ENCODE measurements around the gene GPANK1. TPM values are rescaled to one million over a fixed set of nuclear protein-coding genes. Genes with fewer than 3 reads are reported as not detected.
A peak's percentile ranks its signal among the peaks of the same experiment; 100 is the strongest.

GPANK1 gene
- total and polyA plus RNA-seq, 9 of the 15 experiments (the other 6 are each of a cell fraction or from before 2014, with no cell fraction given): 32.2 to 111 (median 46.3) TPM

DNA sequence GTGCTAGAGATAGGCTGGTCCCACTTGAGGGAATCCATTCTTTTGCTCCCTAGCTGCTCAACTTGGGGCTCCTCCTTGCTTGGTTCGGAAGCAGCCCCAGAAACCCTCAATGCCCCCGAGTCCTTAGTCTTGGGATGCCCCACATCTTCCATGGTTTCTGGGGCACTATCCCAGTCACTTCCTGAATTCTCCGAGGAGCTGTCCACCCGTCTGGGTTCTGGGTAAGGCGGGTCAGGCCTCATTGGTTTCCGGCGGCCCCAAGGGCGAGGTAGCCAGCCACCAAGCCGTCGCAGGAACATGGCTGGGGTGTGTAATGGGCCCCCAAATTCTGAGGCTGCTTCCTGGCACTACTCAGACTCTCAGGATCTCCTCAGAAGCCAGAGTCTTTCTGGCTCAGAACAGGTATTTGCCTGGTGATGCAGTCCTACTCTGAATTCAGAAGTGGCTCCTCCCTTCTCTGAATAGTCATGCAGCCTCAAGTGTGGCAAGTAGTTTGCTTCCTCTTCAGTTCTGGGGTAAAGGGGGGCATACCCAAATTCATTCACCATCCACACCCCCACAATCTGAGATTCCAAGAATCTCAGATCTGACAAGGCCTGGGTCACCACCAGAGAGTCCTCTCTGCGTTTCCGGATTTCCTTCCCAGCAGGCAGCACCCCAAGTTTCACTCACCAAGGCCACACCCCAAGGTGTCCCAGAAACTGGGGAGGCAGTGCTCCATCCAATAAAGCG is 5.0 kb downstream of the GPANK1 start (continued):
- no peak for TF ChIP-seq SREBF1 (IDR thresholded peaks at IDR 0.05; ENCODE audit: borderline replicate concordance, low read depth, low read length)
- no peak for TF ChIP-seq TEAD2 (tag; IDR thresholded peaks at IDR 0.05)
- TF ChIP-seq HDAC2 (IDR thresholded peaks at IDR 0.05): peak; percentile 71
- TF ChIP-seq SRSF7 (optimal IDR thresholded peaks at IDR 0.05; ENCODE audit: low read depth, low read length): no peak
- TF ChIP-seq, protein P1, sequence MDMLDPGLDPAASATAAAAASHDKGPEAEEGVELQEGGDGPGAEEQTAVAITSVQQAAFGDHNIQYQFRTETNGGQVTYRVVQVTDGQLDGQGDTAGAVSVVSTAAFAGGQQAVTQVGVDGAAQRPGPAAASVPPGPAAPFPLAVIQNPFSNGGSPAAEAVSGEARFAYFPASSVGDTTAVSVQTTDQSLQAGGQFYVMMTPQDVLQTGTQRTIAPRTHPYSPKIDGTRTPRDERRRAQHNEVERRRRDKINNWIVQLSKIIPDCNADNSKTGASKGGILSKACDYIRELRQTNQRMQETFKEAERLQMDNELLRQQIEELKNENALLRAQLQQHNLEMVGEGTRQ (CRISPR knock-in tag; IDR thresholded peaks at IDR 0.05): no peak

DNA sequence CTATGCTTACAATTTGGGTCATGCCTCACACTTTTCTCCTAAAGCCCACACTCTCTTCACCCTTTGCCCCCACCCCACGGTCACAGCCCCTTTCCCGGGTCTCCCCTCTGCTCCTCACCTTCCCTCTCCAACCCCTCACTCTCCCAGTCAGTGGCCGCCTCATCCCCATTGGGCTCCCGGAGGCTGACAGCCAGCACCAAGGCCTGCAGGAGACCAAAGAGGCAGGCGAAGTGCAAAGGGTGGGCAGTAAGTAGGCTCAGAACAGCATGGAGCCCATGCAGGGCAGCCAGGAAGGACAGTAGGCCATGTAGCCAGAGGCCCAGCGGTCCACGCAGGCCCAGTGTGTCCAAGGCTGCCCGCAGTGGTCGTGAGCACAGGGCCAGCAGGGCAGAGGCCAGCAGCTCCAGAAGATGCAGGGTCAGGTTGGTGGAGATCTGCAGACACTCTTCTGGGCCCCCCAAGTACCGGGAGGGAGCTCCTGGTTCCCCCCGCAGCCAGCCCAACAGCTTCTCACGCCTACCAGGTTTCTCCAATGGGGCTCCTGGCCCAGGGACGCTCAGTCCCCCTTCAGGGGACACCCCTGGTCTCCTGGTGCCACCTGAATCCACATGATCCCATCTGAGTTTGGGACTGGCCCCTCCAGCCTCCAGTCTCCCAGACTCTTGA is 5.7 kb downstream of the GPANK1 start:
- peak overlapping the region; percentile 80 to 93 for H3K9ac ChIP-seq (ENCODE audit: insufficient read depth in 1 of 2, low read depth in 2 of 2, low read length in 2 of 2)
- 19% methylated on average over 13 of the region's 13 CpGs for WGBS (ENCODE audit: insufficient coverage, low coverage, missing lambda C conversion rate)
- POLR2A ChIA-PET: interaction anchor here (0.5 to 9.8 kb wide), 24 partner anchors 10 to 445 kb away, joined by 3 to 182 read pairs (median 4); partner anchors contain the start of genes C2, CLIC1, DDAH2 and DDX39B
- peak; percentile 90 for TF ChIP-seq HDGF (IDR thresholded peaks at IDR 0.05)
- TF ChIP-seq FOXK2 (conservative IDR thresholded peaks at IDR 0.05 in 1 of 2, IDR thresholded peaks at IDR 0.05 in 1 of 2; ENCODE audit: low read depth in 2 of 2): no peak
- TF ChIP-seq, protein P2, sequence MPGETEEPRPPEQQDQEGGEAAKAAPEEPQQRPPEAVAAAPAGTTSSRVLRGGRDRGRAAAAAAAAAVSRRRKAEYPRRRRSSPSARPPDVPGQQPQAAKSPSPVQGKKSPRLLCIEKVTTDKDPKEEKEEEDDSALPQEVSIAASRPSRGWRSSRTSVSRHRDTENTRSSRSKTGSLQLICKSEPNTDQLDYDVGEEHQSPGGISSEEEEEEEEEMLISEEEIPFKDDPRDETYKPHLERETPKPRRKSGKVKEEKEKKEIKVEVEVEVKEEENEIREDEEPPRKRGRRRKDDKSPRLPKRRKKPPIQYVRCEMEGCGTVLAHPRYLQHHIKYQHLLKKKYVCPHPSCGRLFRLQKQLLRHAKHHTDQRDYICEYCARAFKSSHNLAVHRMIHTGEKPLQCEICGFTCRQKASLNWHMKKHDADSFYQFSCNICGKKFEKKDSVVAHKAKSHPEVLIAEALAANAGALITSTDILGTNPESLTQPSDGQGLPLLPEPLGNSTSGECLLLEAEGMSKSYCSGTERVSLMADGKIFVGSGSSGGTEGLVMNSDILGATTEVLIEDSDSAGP (CRISPR knock-in tag; IDR thresholded peaks at IDR 0.05): 0 out of 2 replicates have a peak, but pooled peaks have one; percentile 67
- TF ChIP-seq, protein P3, sequence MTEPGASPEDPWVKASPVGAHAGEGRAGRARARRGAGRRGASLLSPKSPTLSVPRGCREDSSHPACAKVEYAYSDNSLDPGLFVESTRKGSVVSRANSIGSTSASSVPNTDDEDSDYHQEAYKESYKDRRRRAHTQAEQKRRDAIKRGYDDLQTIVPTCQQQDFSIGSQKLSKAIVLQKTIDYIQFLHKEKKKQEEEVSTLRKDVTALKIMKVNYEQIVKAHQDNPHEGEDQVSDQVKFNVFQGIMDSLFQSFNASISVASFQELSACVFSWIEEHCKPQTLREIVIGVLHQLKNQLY (CRISPR knock-in tag; conservative IDR thresholded peaks at IDR 0.05): 0 out of 4 replicates have a peak, but pooled peaks of 1 of the 2 experiments have one; percentile 18
- no peak for TF ChIP-seq ASH1L (IDR thresholded peaks at IDR 0.05; ENCODE audit: borderline replicate concordance, low read depth, partially characterized antibody)
- TF ChIP-seq ZC3H8 (IDR thresholded peaks at IDR 0.05): no peak
- no peak for TF ChIP-seq KLF1 (tag; IDR thresholded peaks at IDR 0.05)
- TF ChIP-seq KLF10 (CRISPR knock-in tag; IDR thresholded peaks at IDR 0.05): 0 out of 2 replicates have a peak, but pooled peaks have one; percentile 8

More for the DNA sequence above, 5.7 kb downstream of the GPANK1 start:
- no peak overlapping the region for H2AFZ ChIP-seq (ENCODE audit: low read depth, low read length)
- peaks cover 8% of the 10 kb centered on the region; the same call in 1 of the 2 replicates for H4K20me1 ChIP-seq (replicated peaks; ENCODE audit: control insufficient read depth, insufficient read depth, low read length)
- ATAC-seq (peak; percentile 2; the same call in 1 of the 3 replicates), DNase-seq (ENCODE audit: extremely low read depth in 1 of 4, low spot score in 3 of 4) (no peak), FAIRE-seq (no peak)
- no peaks in the 10 kb centered on the region for H3K9me1 ChIP-seq (ENCODE audit: control insufficient read depth, insufficient read depth, low read length)
- peak overlapping the region; percentile 98 for H3K4me2 ChIP-seq (ENCODE audit: insufficient read depth, low read length)
- peaks cover 65% of the 10 kb centered on the region for H3K36me3 ChIP-seq (ENCODE audit: control insufficient read depth, insufficient read depth, low read length)
- peaks cover 47 to 61% of the 10 kb centered on the region in 2 experiments for H3K4me1 ChIP-seq (replicated peaks in 1 of 2; ENCODE audit: control insufficient read depth in 2 of 2, insufficient read depth in 2 of 2, low read length in 2 of 2)
- CTCF ChIA-PET (ENCODE audit: low intra/inter-chr PET ratio): no interaction called here
- no peaks in the 10 kb centered on the region for H3K9me3 ChIP-seq (replicated peaks; ENCODE audit: control insufficient read depth, insufficient read depth, low read depth, low read length)
- BruUV-seq (replicated peaks): no TSS peak
- intact Hi-C loops (cut with micrococcal nuclease): no loop called here
- peak overlapping the region; percentile 80 for H3K27ac ChIP-seq (ENCODE audit: extremely low read depth, low read depth, low read length)
- in situ Hi-C loops (cut with MboI): no loop called here
- peak overlapping the region; percentile 52 for H3K4me3 ChIP-seq
- H3K79me2 ChIP-seq (ENCODE audit: control insufficient read depth, insufficient read depth, low read length): peaks cover 82% of the 10 kb centered on the region
- H3K27me3 ChIP-seq (ENCODE audit: control insufficient read depth in 2 of 2, insufficient read depth in 2 of 2, low read length in 2 of 2): no peaks in the 10 kb centered on the region
